ENCODE results near the gene XPO5.
A peak's percentile ranks its signal among the peaks of the same experiment; 100 is the strongest.

Gene XPO5

GRCh38 chr6:43494766-43495165 is 81.1 kb downstream of the XPO5 start:
- no peak for DNase-seq

GRCh38 chr6:43494321-43494720 is 81.5 kb downstream of the XPO5 start:
- DNase-seq = no peak

GRCh38 chr6:43493833-43494232 is 82.0 kb downstream of the XPO5 start:
- DNase-seq = no peak

GRCh38 chr6:43493230-43493629 is 82.6 kb downstream of the XPO5 start:
- DNase-seq = no peak

GRCh38 chr6:43492673-43493072 is 83.2 kb downstream of the XPO5 start:
- DNase-seq = no peak

- no peak for DNase-seq
Observed at GRCh38 chr6:43491750-43492661, 83.8 kb downstream of the XPO5 start.

GRCh38 chr6:43490523-43490939 is 85.3 kb downstream of the XPO5 start:
- DNase-seq = no peak

- no peak for DNase-seq
Observed at GRCh38 chr6:43489277-43490072, 86.4 kb downstream of the XPO5 start.

GRCh38 chr6:43488667-43489276 is 87.1 kb downstream of the XPO5 start:
- no peak for DNase-seq

GRCh38 chr6:43481591-43482236 is 94.1 kb downstream of the XPO5 start:
- no peak for DNase-seq

GRCh38 chr6:43481075-43481474 is 94.8 kb downstream of the XPO5 start:
- no peak for DNase-seq

GRCh38 chr6:43478008-43478372 is 97.8 kb downstream of the XPO5 start:
- DNase-seq = no peak

GRCh38 chr6:43477235-43478007 is 98.4 kb downstream of the XPO5 start, which contains the start of gene TJAP1:
Gene TJAP1 (plus strand): TSS chr6:43477570. CDS start chr6:43499002, 21,432 bp downstream.
- peak; percentile 72 for DNase-seq

GRCh38 chr6:43476746-43477145 is 99.1 kb downstream of the XPO5 start:
- DNase-seq = no peak

GRCh38 chr6:43475516-43475915 is 100.3 kb downstream of the XPO5 start:
- no peak for DNase-seq

GRCh38 chr6:43472515-43472914 is 103.3 kb downstream of the XPO5 start:
- no peak for DNase-seq
